SK-N-MC (cell line): Measurements from ENCODE around the gene PSMB9.

ENCODE experiments used
- EZH2 ChIP-seq: fragments of 200-600 bp; sonication (generic); IDR thresholded peaks from one replicate; pipeline ENCODE4 v1.6.1; 2017; ENCODE audit warnings: antibody characterized with exemption
- POLR2AphosphoS5 ChIP-seq: IDR thresholded peaks from 2 replicates; pipeline ENCODE4 v1.6.1; 2012; ENCODE audit warnings: mild to moderate bottlenecking, low read depth, low read length, borderline replicate concordance

DNA sequence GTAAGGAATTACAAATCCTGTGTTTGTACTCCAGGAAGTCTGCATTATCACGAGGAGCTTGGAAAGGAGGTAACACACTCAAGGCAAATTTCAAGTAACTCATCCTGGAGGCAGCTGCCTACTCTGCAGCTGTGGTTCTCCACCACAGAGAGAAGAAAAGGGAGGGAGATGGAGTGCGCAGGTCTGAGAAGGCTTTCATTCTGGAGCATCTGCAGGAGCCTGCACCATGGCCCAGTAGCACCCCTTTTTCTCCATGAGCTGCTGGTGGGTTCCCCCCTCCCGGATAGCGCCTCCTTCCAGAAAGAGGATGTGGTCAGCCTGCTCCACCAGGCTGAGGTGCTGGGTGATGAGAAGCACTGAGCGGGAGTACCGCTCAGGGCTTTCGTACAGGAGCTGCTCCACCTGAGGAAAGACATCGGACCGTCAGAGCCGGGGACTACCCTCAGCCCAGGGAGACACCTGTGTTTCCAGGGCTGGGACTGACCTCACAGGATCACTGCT lies 8.6 kb upstream of the PSMB9 start:
- no peak for TF ChIP-seq POLR2AphosphoS5
- no peak for TF ChIP-seq EZH2
